Endothelial cell of umbilical vein (primary cell): ENCODE results near the gene UBL3. TPM values are rescaled to one million over a fixed set of nuclear protein-coding genes. Genes with fewer than 3 reads are reported as not detected.

Experiments
- BruUV-seq: library from RNA; stranded (reverse); fragments of 400-500 nt; replicated peaks from 2 replicates; lab custom pipeline; 2021; lab: Mats Ljungman, UMichigan
- CTCF ChIA-PET: fragments of 300-600, 350-600 bp; sonication (Branson Sonifier 250); formaldehyde crosslinking; loops from one replicate; lab custom pipeline; 2021; ENCODE audit warnings: antibody characterized with exemption, inconsistent platforms; lab: Charles Lee
- POLR2A ChIA-PET: fragments of 300-600, 350-600 bp; sonication (Branson Sonifier 250); formaldehyde crosslinking; loops from one replicate; lab custom pipeline; 2021; ENCODE audit warnings: antibody characterized with exemption, inconsistent platforms; lab: Charles Lee
- DNase-seq: peaks from one replicate; pipeline ENCODE4 v3.0.0-alpha.2; 2011; ENCODE audit warnings: low read depth, low spot score
- FAIRE-seq: peaks from 2 replicates; lab custom pipeline; 2011; peaks lifted over from hg19 to GRCh38; lab: Jason Lieb, UNC
- H2AFZ ChIP-seq: 2 replicates; pipeline ENCODE4 v1.6.0; 2012; ENCODE audit warnings: low read depth, low read length, control low read depth, inconsistent platforms
- H3K27ac ChIP-seq: 2 replicates; pipeline ENCODE4 v1.5.1; 2011; ENCODE audit warnings: low read depth, mild to moderate bottlenecking, control low read depth, low read length, moderate library complexity; ENCODE audit not compliant: insufficient read depth
- H3K27me3 ChIP-seq, 2 experiments: 2 replicates each; pipeline versions ENCODE4 v1.6.0 to v1.6.1; 2011; ENCODE audit warnings: low read length in 2 of 2, mixed read lengths in 1 of 2; ENCODE audit not compliant: control insufficient read depth in 2 of 2, insufficient read depth in 2 of 2
- H3K36me3 ChIP-seq, 2 experiments: 2 replicates in 1 of 2; 3 replicates in 1 of 2; pipeline ENCODE4 v1.5.1; 2011; ENCODE audit warnings: low read length in 2 of 2, mild to moderate bottlenecking in 1 of 2, moderate library complexity in 1 of 2; ENCODE audit not compliant: control insufficient read depth in 2 of 2, insufficient read depth in 2 of 2; ENCODE audit errors: extremely low read depth in 1 of 2
- H3K4me1 ChIP-seq: 3 replicates; pipeline ENCODE4 v1.5.1; 2011; ENCODE audit warnings: mild to moderate bottlenecking, low read length; ENCODE audit not compliant: control insufficient read depth, insufficient read depth; ENCODE audit errors: extremely low read depth
- H3K4me2 ChIP-seq: 2 replicates; pipeline ENCODE4 v1.6.1; 2011; ENCODE audit warnings: low read length, control low read depth, mixed read lengths; ENCODE audit not compliant: insufficient read depth
- H3K4me3 ChIP-seq, 3 experiments: fragments of 200-600 bp in 1 of 3; sonication (generic), shearing (Covaris generic) in 1 of 3; replicated peaks in 1 of 3; 2 replicates each; pipeline ENCODE4 v1.5.1; 2011 to 2016; ENCODE audit warnings: control low read depth in 3 of 3, low read length in 3 of 3, mild to moderate bottlenecking in 2 of 3, inconsistent platforms in 1 of 3, low read depth in 1 of 3, moderate library complexity in 1 of 3; ENCODE audit not compliant: insufficient read depth in 1 of 3
- H3K79me2 ChIP-seq: 2 replicates; pipeline ENCODE4 v1.6.0; 2012; ENCODE audit warnings: low read length, inconsistent platforms; ENCODE audit not compliant: control insufficient read depth, insufficient read depth
- H3K9ac ChIP-seq: replicated peaks from 2 replicates; pipeline ENCODE3; 2011; ENCODE audit warnings: low read length, control low read depth; ENCODE audit not compliant: insufficient read depth; ENCODE audit errors: extremely low read depth
- H3K9me1 ChIP-seq: replicated peaks from 3 replicates; pipeline ENCODE4 v1.6.0; 2011; ENCODE audit warnings: mild to moderate bottlenecking, low read length; ENCODE audit not compliant: control insufficient read depth, insufficient read depth; ENCODE audit errors: extremely low read depth
- H3K9me3 ChIP-seq: replicated peaks from 2 replicates; pipeline ENCODE4 v1.5.1; 2012; ENCODE audit warnings: low read length, inconsistent platforms; ENCODE audit not compliant: control insufficient read depth, insufficient read depth
- H4K20me1 ChIP-seq: replicated peaks from 2 replicates; pipeline ENCODE3; 2011; ENCODE audit warnings: mild to moderate bottlenecking, low read length; ENCODE audit not compliant: control insufficient read depth, insufficient read depth; ENCODE audit errors: extremely low read depth
- CTCF ChIP-seq, 2 donors: IDR thresholded peaks; 1 replicate in 1 of 2; 2 replicates in 1 of 2; pipeline ENCODE4 v1.5.1; 2011; ENCODE audit warnings: low read length in 2 of 2, mild to moderate bottlenecking in 2 of 2, moderate library complexity in 2 of 2, control low read depth in 1 of 2, inconsistent platforms in 1 of 2, low read depth in 1 of 2; ENCODE audit not compliant: insufficient read depth in 1 of 2; ENCODE audit errors: extremely low read depth in 1 of 2
- EZH2 ChIP-seq: IDR thresholded peaks from 2 replicates; pipeline ENCODE4 v1.6.1; 2012; ENCODE audit warnings: borderline replicate concordance, low read depth, mild to moderate bottlenecking, moderate library complexity, low read length, inconsistent platforms; ENCODE audit not compliant: severe bottlenecking
- FOS ChIP-seq: IDR thresholded peaks from 2 replicates; pipeline ENCODE4 v1.6.1; 2011; ENCODE audit warnings: mild to moderate bottlenecking, low read length, moderate library complexity, borderline replicate concordance; ENCODE audit not compliant: insufficient read depth
- GATA2 ChIP-seq: IDR thresholded peaks from 2 replicates; pipeline ENCODE4 v1.7.0; 2011; ENCODE audit warnings: low read depth, mild to moderate bottlenecking, moderate library complexity, mixed read lengths, low read length; ENCODE audit not compliant: insufficient read length, insufficient read depth
- JUN ChIP-seq: IDR thresholded peaks from 2 replicates; pipeline ENCODE4 v1.6.1; 2011; ENCODE audit warnings: borderline replicate concordance, low read depth; ENCODE audit not compliant: insufficient read length, insufficient read depth
- MYC ChIP-seq: IDR thresholded peaks from one replicate; pipeline ENCODE4 v1.6.1; 2011; ENCODE audit warnings: mild to moderate bottlenecking, low read depth, low read length
- POLR2A ChIP-seq: IDR thresholded peaks from 2 replicates; pipeline ENCODE4 v1.6.1; 2012; ENCODE audit warnings: low read depth, mild to moderate bottlenecking, control low read depth, low read length
- POLR2AphosphoS5 ChIP-seq: IDR thresholded peaks from 2 replicates; pipeline ENCODE4 v1.6.1; 2012; ENCODE audit warnings: low read depth, mild to moderate bottlenecking, control low read depth, low read length, moderate library complexity; ENCODE audit not compliant: insufficient read depth
- dilution Hi-C: fragments of 300-500 bp; cut with MboI; formaldehyde crosslinking; loops from one replicate; pipeline ENCODE4 v1.15.0; 2019; ENCODE audit warnings: low sequenced_read_pairs; ENCODE audit not compliant: extremely low pct_ligation_motif_present
- intact Hi-C: fragments of 100-400 bp; cut with micrococcal nuclease; formaldehyde crosslinking; loops from one replicate; pipeline ENCODE4 v1.10.0; 2022
- polyA plus RNA-seq, 4 experiments: library from polyadenylated mRNA; depleted of rRNA in 3 of 4; stranded (reverse) in 3 of 4; unstranded in 1 of 4; fragments of >200 nt; gene quantifications; 2 replicates each; pipeline versions ENCODE4 v1.2.1 to v1.2.3, GENCODE V29; 2011 to 2012; ENCODE audit warnings: missing spikeins in 1 of 4
- total RNA-seq: library from RNA; stranded (reverse); gene quantifications from 2 replicates; pipeline ENCODE4 v1.2.3, GENCODE V29; 2021
- TF ChIP-seq, protein P1 (sequence below): IDR thresholded peaks from 2 replicates; pipeline ENCODE4 v1.6.1; 2011; ENCODE audit not compliant: insufficient read depth, insufficient read length

The UBL3 gene
- total and polyA plus RNA-seq, 2 donors (not counting 3 experiments of a cell fraction or from before 2014, with no cell fraction given): 4.8 to 11.8 TPM

- H3K79me2 ChIP-seq: no peaks in the 10 kb centered on the region
- dilution Hi-C loops: no loop called here
- ChIA-PET CTCF (no interaction called here), POLR2A (no interaction called here)
- no TSS peak for BruUV-seq
- peaks cover 8 to 19% of the 10 kb centered on the region in 2 experiments for H3K27me3 ChIP-seq
- H2AFZ ChIP-seq: no peak overlapping the region
- H3K36me3 ChIP-seq: no peaks in the 10 kb centered on the region
- no peak for DNase-seq
- H3K4me1 ChIP-seq: no peaks in the 10 kb centered on the region
- no peak overlapping the region for H3K9ac ChIP-seq
- intact Hi-C loops: no loop called here
- no peak overlapping the region for H3K4me2 ChIP-seq
- H3K27ac ChIP-seq: no peak overlapping the region
- no peaks in the 10 kb centered on the region for H3K9me3 ChIP-seq
- H3K9me1 ChIP-seq: no peaks in the 10 kb centered on the region
- H3K4me3 ChIP-seq: no peak overlapping the region
- H4K20me1 ChIP-seq: no peaks in the 10 kb centered on the region
- TF ChIP-seq MYC: no peak
- no peak for TF ChIP-seq GATA2
- TF ChIP-seq POLR2A: no peak
- TF ChIP-seq FOS: no peak
- FAIRE-seq: no peak
Measured at GRCh38 chr13:29868581-29868980, 18.2 kb upstream of the UBL3 start.

DNA sequence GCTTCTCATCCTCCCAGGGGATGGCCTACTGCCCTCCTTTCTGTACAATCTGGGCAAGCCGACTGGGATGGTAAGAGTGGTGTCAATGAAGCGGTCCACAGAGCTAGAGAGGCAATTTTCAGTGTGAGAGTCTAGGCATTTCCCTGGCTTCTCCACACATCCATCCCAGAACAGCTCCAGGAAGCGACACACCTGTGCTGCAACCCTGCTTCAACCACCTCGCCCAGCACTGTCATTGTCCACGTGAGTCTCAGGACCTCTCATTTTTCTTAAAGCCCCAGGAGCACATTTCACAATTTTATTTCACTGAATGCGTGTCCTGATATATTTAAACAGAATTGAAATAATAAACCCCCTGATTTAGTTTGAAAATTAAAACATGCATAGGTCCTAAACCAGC lies 15.5 kb upstream of the UBL3 start:
- no peaks in the 10 kb centered on the region for H3K4me1 ChIP-seq
- DNase-seq: no peak
- H3K27ac ChIP-seq: no peak overlapping the region
- H3K9ac ChIP-seq: no peak overlapping the region
- no peaks in the 10 kb centered on the region for H3K9me3 ChIP-seq
- no peak overlapping the region for H3K4me2 ChIP-seq
- no peak overlapping the region for H2AFZ ChIP-seq
- no TSS peak for BruUV-seq
- FAIRE-seq: no peak
- peaks cover 8 to 24% of the 10 kb centered on the region in 2 experiments for H3K27me3 ChIP-seq
- intact Hi-C loops (no loop called here), dilution Hi-C loops (no loop called here)
- no peaks in the 10 kb centered on the region for H3K79me2 ChIP-seq
- no peaks in the 10 kb centered on the region for H3K36me3 ChIP-seq
- H3K9me1 ChIP-seq: no peaks in the 10 kb centered on the region
- ChIA-PET CTCF (no interaction called here), POLR2A (no interaction called here)
- TF ChIP-seq POLR2AphosphoS5 (no peak), CTCF (IDR thresholded peaks at IDR 0.05; ENCODE audit: extremely low read depth in 1 of 2, insufficient read depth in 1 of 2, low read depth in 1 of 2, low read length in 2 of 2) (no peak), FOS (no peak), GATA2 (no peak), JUN (no peak), EZH2 (no peak), POLR2A (no peak), MYC (no peak)
- TF ChIP-seq, protein P1, sequence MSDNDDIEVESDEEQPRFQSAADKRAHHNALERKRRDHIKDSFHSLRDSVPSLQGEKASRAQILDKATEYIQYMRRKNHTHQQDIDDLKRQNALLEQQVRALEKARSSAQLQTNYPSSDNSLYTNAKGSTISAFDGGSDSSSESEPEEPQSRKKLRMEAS: no peak
- no peaks in the 10 kb centered on the region for H4K20me1 ChIP-seq
- no peak overlapping the region for H3K4me3 ChIP-seq
